Parathyroid adenoma (tissue), 2 donors: Measurements from ENCODE around the gene PAOX.

Experiments
- H2AFZ ChIP-seq: fragments of 300-600 bp; sonication (generic); one replicate; pipeline ENCODE4 v1.7.0; 2017; ENCODE audit warnings: antibody characterized with exemption, mild to moderate bottlenecking
- H3K27ac ChIP-seq: fragments of 300-600 bp; sonication (generic); one replicate; pipeline ENCODE4 v1.7.0; 2017
- H3K27me3 ChIP-seq: fragments of 300-600 bp; sonication (generic); one replicate; pipeline ENCODE4 v1.7.0; 2017; ENCODE audit warnings: low read length; ENCODE audit not compliant: control insufficient read depth, insufficient read depth
- H3K36me3 ChIP-seq: fragments of 300-600 bp; sonication (generic); one replicate; pipeline ENCODE4 v1.7.0; 2017; ENCODE audit warnings: low read length; ENCODE audit not compliant: control insufficient read depth, insufficient read depth
- H3K4me1 ChIP-seq: fragments of 300-600 bp; sonication (generic); one replicate; pipeline ENCODE4 v1.7.0; 2017; ENCODE audit warnings: control low read depth
- H3K4me2 ChIP-seq: fragments of 300-600 bp; sonication (generic); one replicate; pipeline ENCODE4 v1.7.0; 2017; ENCODE audit warnings: low read length
- H3K4me3 ChIP-seq: fragments of 300-600 bp; sonication (generic); one replicate; pipeline ENCODE4 v1.7.0; 2017; ENCODE audit warnings: low read depth, low read length
- H3K79me2 ChIP-seq: fragments of 300-600 bp; sonication (generic); one replicate; pipeline ENCODE4 v1.7.0; 2017; ENCODE audit warnings: control low read depth
- H3K9ac ChIP-seq: fragments of 300-600 bp; sonication (generic); one replicate; pipeline ENCODE4 v1.7.0; 2017; ENCODE audit warnings: mild to moderate bottlenecking
- H3K9me3 ChIP-seq: fragments of 300-600 bp; sonication (generic); one replicate; pipeline ENCODE4 v1.7.0; 2017; ENCODE audit warnings: low read length; ENCODE audit not compliant: control insufficient read depth
- TF ChIP-seq, protein P1 (sequence below): fragments of 300-600 bp; sonication (generic); IDR thresholded peaks from one replicate; pipeline ENCODE4 v1.7.0; 2017; ENCODE audit warnings: antibody characterized with exemption, mild to moderate bottlenecking
- donor health status: primary hyperparathyroidism.

PAOX gene

DNA sequence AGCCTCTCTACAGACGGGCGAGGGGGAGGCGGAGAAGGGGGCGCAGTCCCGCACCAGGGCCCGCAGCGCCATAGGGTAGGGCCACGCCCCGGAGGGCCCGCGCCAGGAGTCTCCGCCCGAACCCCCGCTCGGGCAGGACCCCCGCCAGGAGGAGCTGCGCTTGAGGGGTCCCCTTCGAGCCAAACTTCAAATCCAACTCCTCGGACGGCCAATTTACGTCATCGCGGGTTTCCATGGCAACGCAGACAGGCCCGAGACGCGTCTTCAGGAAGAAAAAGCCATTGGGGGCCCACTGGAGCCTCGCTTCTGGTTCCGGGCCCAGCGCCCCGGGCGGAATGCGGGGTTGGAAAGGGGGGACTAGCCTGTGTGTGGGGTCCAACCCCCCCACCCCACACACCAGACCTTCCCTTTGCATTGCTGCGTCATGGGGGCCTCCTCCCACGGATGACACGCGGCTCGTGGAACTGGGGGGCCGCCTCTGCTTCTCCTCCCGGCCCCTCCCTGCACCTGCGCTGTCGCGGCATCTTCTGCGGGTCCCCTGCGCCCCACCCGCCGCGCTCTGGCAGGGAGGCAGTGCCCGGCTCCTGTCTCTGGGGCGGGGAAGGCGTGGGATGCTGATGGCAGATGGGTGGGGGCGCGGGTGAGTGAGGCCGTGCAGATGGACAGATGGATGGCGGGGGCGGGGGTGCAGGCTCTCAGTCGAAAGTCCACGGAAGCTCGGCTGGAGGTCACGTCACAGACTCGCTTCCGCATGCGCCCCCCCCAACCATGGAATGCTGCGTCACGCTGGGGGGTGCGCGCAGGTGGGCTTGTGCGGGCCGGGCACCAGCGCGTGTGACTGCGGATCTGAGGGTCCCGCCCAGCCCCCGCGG, 43.6 kb upstream of the PAOX start:
- Histone ChIP-seq H3K36me3 (no peaks in the 10 kb centered on the region), H2AFZ (peak overlapping the region; percentile 70), H3K27me3 (no peaks in the 10 kb centered on the region), H3K4me2 (peak overlapping the region; percentile 70), H3K4me1 (no peaks in the 10 kb centered on the region), H3K27ac (no peak overlapping the region), H3K9me3 (no peaks in the 10 kb centered on the region), H3K79me2 (no peaks in the 10 kb centered on the region), H3K4me3 (peak overlapping the region; percentile 53), H3K9ac (no peak overlapping the region)
- TF ChIP-seq, protein P1, sequence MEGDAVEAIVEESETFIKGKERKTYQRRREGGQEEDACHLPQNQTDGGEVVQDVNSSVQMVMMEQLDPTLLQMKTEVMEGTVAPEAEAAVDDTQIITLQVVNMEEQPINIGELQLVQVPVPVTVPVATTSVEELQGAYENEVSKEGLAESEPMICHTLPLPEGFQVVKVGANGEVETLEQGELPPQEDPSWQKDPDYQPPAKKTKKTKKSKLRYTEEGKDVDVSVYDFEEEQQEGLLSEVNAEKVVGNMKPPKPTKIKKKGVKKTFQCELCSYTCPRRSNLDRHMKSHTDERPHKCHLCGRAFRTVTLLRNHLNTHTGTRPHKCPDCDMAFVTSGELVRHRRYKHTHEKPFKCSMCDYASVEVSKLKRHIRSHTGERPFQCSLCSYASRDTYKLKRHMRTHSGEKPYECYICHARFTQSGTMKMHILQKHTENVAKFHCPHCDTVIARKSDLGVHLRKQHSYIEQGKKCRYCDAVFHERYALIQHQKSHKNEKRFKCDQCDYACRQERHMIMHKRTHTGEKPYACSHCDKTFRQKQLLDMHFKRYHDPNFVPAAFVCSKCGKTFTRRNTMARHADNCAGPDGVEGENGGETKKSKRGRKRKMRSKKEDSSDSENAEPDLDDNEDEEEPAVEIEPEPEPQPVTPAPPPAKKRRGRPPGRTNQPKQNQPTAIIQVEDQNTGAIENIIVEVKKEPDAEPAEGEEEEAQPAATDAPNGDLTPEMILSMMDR: no peak

DNA sequence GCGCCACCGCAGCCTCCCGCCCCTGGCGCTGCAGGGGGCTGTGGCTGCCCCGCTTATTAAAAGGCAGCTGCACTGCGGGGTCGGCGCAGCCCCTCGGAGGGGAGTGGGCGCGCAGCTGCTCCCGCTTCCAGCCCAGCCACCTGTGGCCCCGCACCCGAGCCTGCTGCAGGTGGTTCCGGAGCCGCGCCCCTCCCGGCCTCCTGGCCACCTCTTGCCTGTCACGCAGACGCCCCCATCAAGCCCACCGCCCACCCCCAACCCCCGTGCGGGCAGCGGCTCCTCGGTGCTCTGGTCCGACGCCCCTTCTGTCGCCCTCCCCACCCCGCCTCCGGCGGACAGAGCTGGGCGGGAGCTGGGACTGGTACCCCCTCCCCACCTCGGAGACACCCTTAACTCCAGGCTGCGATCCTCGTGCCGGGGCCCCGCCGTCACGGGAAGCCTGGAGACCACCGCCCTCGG, 42.9 kb upstream of the PAOX start:
- TF ChIP-seq, protein P1: no peak
- H3K79me2 ChIP-seq: no peaks in the 10 kb centered on the region
- H3K4me3 ChIP-seq: peak overlapping the region; percentile 53
- H2AFZ ChIP-seq: no peak overlapping the region
- H3K9ac ChIP-seq: no peak overlapping the region
- H3K27me3 ChIP-seq: no peaks in the 10 kb centered on the region
- H3K36me3 ChIP-seq: no peaks in the 10 kb centered on the region
- H3K4me2 ChIP-seq: peak overlapping the region; percentile 70
- no peak overlapping the region for H3K27ac ChIP-seq
- H3K9me3 ChIP-seq: no peaks in the 10 kb centered on the region
- H3K4me1 ChIP-seq: no peaks in the 10 kb centered on the region

DNA sequence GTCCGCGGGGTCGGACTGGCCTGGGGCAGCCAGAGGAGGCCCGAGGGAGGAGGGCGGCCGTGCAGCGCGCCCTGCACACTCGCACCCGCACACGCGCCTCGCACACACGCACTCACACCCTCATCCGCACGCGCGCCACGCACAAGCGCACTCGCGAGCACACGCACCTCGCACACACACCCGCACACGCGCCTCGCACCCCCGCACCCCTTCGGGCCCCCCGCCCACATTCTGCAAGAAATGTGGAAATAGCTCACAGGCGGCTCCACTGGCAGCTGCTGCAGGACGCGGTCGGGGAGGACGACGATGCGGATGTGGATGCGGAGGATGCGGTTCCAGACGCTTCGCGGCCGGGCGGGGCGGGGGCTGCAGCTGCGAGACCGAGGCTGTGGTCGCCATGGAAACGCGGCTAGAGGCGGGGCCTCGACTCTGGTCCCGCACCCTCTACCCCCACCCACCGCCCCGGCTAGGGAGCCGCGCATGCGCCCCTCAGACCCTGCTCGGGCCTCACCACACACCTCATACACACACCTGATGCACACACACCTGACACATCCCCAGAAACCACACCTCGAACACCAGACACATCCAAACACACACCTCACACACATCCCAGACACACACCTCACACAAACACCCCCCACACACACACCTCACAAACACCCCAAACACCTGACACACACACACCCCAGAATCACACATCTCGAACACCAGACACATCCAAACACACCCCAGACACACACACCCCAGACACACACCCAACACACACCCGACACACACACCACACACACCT, 42.3 kb upstream of the PAOX start, which contains the start of gene CALY:
Gene CALY, minus strand, starts transcription at position 320 of the 793 bp plus-strand sequence. CDS start 7,907 bp downstream, outside the sequence.
- Histone ChIP-seq H3K9ac (no peak within 1 kb of the TSS), H3K9me3 (no peaks in the 10 kb centered on the region), H2AFZ (peak within 1 kb of the TSS; percentile 70), H3K27me3 (no peaks in the 10 kb centered on the region), H3K27ac (no peak within 1 kb of the TSS), H3K4me2 (peak within 1 kb of the TSS; percentile 70), H3K79me2 (no peaks in the 10 kb centered on the region), H3K4me1 (no peaks in the 10 kb centered on the region), H3K36me3 (no peaks in the 10 kb centered on the region), H3K4me3 (peak within 1 kb of the TSS; percentile 53)
- TF ChIP-seq, protein P1: no peak

DNA sequence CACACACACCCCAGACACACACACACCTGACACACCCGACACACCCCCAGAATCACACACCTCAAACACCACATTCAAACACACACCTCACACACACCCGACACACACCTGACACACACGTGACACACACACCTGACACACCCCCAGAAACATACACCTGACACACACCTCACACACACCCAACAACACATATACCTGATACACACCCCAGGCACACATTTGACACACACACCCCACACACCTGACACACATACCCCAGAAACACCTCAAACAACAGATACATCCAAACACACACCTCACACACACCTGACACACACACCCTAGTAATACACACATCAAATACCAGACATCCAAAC, 41.7 kb upstream of the PAOX start:
- Histone ChIP-seq H3K27me3 (no peaks in the 10 kb centered on the region), H3K79me2 (no peaks in the 10 kb centered on the region), H3K9ac (no peak overlapping the region), H3K4me1 (no peaks in the 10 kb centered on the region), H2AFZ (no peak overlapping the region), H3K36me3 (no peaks in the 10 kb centered on the region), H3K4me3 (no peak overlapping the region), H3K9me3 (no peaks in the 10 kb centered on the region), H3K4me2 (no peak overlapping the region), H3K27ac (no peak overlapping the region)
- TF ChIP-seq, protein P1: no peak
